ENCODE results near the gene RSPO3.
"Not testable (repeated sequence)": the region's sequence is repeated elsewhere in the genome, so short reads cannot be mapped to it uniquely, and the experiment has no call there.

RSPO3 gene

GRCh38 chr6:127201321-127201720 lies 82.8 kb downstream of the RSPO3 start:
- DNase-seq (ENCODE audit: low read depth in 1 of 2, low spot score in 1 of 2) = no peak

GRCh38 chr6:127202676-127203075 lies 84.2 kb downstream of the RSPO3 start:
- no peak for DNase-seq (ENCODE audit: low read depth in 1 of 2, low spot score in 1 of 2)

- no peak for DNase-seq (ENCODE audit: low read depth in 1 of 2, low spot score in 1 of 2)
Measured at GRCh38 chr6:127204281-127204680, 85.8 kb downstream of the RSPO3 start.

- DNase-seq (ENCODE audit: low read depth in 1 of 2, low spot score in 1 of 2) = no peak
Measured at GRCh38 chr6:127205036-127205435, 86.6 kb downstream of the RSPO3 start.

- no peak for DNase-seq (ENCODE audit: low read depth in 1 of 2, low spot score in 1 of 2)
Measured at GRCh38 chr6:127206531-127207095, 88.1 kb downstream of the RSPO3 start.

- no peak for DNase-seq (ENCODE audit: low read depth in 1 of 2, low spot score in 1 of 2)
Measured at GRCh38 chr6:127207591-127208120, 89.2 kb downstream of the RSPO3 start.

- DNase-seq (ENCODE audit: low read depth in 1 of 2, low spot score in 1 of 2) = no peak
Measured at GRCh38 chr6:127210725-127211124, 92.3 kb downstream of the RSPO3 start.

GRCh38 chr6:127212376-127212775 lies 93.9 kb downstream of the RSPO3 start:
- DNase-seq (ENCODE audit: low read depth in 1 of 2, low spot score in 1 of 2) = no peak

DNA sequence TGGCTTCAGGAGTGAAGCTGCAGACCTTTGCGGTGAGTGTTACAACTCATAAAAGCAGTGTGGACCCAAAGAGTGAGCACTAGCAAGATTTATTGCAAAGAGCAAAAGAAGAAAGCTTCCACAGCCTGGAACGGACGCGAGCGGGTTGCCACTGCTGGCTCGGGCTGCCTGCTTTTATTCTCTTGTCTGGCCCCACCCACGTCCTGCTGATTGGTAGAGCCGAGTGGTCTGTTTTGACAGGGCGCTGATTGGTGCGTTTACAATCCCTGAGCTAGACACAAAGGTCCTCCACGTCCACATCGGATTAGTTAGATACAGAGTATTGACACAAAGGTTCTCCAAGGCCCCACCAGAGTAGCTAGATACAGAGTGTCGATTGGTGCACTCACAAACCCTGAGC lies 95.6 kb downstream of the RSPO3 start:
- DNase-seq (ENCODE audit: low read depth in 1 of 2, low spot score in 1 of 2) = not testable (repeated sequence)

- not testable (repeated sequence) for DNase-seq (ENCODE audit: low read depth in 1 of 2, low spot score in 1 of 2)
Measured at GRCh38 chr6:127214531-127214930, 96.1 kb downstream of the RSPO3 start.

DNA sequence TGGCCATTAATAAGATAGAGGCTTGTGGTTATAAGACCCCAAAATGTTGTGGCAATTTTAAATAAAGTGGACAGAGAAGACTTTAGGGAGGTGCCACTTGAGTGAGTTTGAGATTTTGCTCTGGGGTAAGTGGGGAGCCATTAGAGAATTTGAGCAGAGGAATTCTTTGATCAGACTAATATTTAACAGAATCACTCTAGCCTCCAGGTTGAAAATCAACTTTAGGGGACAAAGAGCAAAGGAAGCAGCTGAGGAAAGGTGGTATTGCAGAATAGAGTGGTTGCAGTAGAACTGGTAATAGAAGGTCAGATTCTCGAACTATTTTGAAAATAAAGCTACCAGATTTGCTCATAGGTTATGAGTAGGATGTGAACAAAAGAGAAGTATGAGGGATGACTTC lies 97.5 kb downstream of the RSPO3 start:
- no peak for DNase-seq (ENCODE audit: low read depth in 1 of 2, low spot score in 1 of 2)

DNA sequence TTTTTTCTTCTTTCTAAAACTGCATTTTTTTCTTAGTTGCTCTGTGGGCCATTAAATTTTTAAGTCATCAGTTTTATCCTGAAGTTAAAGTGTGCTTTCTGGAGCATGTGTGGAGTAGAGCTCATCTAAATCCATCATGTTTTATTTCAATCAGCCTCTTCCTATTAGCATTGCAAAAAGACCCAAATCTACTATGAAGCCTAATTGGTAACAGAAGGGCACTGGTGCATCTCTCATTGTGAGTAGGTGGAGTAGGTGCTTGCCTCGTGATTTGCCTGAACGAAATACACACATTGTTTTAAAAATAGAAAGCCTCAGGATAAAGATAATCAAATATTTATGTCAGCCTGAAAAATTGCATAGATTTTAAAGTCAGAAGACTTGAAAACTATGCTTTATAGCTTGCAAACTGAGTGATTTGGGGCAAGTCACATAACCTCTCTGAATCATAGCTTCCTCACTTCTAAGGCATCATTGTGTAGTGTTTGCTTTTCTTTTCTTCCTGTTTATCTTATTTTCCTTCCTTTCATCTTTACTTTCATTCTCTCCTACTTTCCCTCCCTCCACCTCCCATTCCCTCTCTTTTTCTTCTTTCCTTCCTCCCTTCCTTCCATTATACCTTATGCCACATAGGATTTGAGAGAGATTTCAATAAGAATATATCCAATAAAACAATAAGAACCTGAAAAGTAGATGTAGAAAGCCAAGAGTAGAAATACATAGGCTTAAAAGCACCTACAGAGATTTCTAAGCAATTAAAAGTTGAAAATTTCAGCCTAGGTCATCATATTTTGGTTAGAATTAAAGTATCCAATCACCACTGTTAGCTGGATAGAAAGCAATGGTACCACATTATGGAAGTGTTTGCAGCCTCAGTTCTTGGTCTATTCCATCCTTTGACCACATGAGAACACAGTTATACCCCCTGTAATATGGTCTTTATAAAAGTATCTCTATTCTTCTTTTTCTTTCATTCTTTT lies 98.6 kb downstream of the RSPO3 start:
- no peak for DNase-seq (ENCODE audit: low read depth in 1 of 2, low spot score in 1 of 2)

DNA sequence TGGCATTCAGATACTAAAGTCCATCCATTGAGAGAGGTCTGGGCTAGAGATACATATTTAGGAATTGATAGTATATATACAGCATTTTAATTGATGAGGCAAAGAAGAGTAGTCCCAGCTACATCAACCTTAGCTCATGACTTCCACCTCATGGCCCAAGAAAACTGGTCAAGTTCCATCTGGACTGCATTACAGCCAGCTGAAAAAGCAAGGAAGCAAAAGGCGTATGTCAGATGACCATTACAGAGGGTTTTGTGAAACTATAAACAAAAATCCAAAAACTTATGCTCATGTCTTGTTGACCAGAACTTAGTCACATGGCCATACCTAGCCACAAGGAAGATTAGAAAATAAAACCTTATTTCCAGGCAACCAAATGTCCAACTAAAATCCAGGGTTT lies 101.4 kb downstream of the RSPO3 start:
- DNase-seq (ENCODE audit: low read depth in 1 of 2, low spot score in 1 of 2) = no peak

DNA sequence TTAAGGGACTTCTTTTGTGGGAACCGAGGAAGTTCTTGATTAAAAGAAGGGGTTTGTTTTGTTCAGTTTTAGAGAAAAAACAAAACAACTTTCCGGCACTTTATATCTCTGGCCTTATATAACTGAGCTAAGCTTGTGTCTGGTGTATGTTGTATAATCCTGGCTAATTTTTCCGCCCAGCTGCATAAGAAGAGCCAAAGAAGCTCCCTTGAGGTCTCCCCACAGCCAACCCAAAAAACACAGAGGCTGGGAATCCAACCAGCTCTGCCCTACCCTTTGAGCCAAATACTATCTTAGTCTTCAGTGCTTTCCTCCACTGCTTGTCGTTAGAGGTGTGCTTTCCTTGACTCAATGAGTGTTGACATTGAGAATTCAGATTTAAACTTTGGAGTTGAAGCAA lies 102.7 kb downstream of the RSPO3 start:
- no peak for DNase-seq (ENCODE audit: low read depth in 1 of 2, low spot score in 1 of 2)

- no peak for DNase-seq (ENCODE audit: low read depth in 1 of 2, low spot score in 1 of 2)
Measured at GRCh38 chr6:127222418-127222817, 103.9 kb downstream of the RSPO3 start.

- DNase-seq (ENCODE audit: low read depth in 1 of 2, low spot score in 1 of 2) = no peak
Measured at GRCh38 chr6:127225497-127225896, 107.0 kb downstream of the RSPO3 start.

DNA sequence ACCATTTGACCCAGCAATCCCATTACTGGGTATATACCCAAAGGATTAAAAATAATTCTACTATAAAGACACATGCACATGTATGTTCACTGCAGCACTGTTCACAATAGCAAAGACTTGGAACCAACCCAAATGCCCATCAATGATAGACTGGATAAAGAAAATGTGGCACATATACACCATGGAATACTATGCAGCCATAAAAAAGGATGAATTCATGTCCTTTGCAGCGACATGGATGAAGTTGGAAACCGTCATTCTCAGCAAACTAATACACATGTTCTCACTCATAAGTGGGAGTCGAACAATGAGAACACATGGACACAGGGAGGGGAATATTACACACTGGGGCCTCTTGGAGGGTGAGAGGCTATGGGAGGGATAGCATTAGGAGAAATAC lies 115.3 kb downstream of the RSPO3 start:
- DNase-seq (ENCODE audit: low read depth in 1 of 2, low spot score in 1 of 2) = not testable (repeated sequence)

GRCh38 chr6:127243501-127243900 lies 125.0 kb downstream of the RSPO3 start:
- no peak for DNase-seq (ENCODE audit: low read depth in 1 of 2, low spot score in 1 of 2)
